ENCODE data around the gene PIP5KL1. TPM values are rescaled to one million over a fixed set of nuclear protein-coding genes. Genes with fewer than 3 reads are reported as not detected.

The PIP5KL1 gene
- total RNA-seq, 3 donors from 2014 or later = 0.58 to 1.9 (median 1.1) TPM

DNA sequence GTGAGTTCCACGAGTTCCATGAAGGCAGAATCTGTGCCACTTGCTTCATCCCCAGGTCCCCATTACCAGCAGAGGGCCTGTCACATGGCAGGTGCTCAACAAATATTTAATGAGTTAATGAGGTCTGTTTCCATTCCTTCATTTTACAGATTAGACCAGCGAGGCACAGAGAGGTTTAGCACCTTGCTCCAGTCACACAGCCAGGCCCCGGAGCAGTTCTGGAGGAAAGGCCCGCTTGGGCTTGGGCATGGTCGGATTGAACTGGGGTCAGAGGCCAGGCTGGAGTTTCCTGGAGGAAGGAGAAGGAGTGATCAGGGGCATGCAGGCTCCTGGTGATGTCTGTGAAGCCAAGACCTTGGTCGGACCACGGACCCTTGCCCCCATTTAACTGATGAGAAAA, 9.8 kb downstream of the PIP5KL1 start:
- intact Hi-C loops (cut with DNase I, micrococcal nuclease) = loop anchor here (5.0 to 10.0 kb wide), 2 partner anchors 326 to 333 kb away; no protein-coding TSS in a partner anchor
- Histone ChIP-seq H3K4me1 (ENCODE audit: low read depth) (peaks cover 26% of the 10 kb centered on the region), H3K4me3 (no peak overlapping the region), H3K9me3 (no peaks in the 10 kb centered on the region), H3K36me3 (ENCODE audit: low read depth) (no peaks in the 10 kb centered on the region)
- ATAC-seq (no peak), DNase-seq (no peak)
- TF ChIP-seq, protein P1, sequence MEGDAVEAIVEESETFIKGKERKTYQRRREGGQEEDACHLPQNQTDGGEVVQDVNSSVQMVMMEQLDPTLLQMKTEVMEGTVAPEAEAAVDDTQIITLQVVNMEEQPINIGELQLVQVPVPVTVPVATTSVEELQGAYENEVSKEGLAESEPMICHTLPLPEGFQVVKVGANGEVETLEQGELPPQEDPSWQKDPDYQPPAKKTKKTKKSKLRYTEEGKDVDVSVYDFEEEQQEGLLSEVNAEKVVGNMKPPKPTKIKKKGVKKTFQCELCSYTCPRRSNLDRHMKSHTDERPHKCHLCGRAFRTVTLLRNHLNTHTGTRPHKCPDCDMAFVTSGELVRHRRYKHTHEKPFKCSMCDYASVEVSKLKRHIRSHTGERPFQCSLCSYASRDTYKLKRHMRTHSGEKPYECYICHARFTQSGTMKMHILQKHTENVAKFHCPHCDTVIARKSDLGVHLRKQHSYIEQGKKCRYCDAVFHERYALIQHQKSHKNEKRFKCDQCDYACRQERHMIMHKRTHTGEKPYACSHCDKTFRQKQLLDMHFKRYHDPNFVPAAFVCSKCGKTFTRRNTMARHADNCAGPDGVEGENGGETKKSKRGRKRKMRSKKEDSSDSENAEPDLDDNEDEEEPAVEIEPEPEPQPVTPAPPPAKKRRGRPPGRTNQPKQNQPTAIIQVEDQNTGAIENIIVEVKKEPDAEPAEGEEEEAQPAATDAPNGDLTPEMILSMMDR (IDR thresholded peaks at IDR 0.05) = no peak

DNA sequence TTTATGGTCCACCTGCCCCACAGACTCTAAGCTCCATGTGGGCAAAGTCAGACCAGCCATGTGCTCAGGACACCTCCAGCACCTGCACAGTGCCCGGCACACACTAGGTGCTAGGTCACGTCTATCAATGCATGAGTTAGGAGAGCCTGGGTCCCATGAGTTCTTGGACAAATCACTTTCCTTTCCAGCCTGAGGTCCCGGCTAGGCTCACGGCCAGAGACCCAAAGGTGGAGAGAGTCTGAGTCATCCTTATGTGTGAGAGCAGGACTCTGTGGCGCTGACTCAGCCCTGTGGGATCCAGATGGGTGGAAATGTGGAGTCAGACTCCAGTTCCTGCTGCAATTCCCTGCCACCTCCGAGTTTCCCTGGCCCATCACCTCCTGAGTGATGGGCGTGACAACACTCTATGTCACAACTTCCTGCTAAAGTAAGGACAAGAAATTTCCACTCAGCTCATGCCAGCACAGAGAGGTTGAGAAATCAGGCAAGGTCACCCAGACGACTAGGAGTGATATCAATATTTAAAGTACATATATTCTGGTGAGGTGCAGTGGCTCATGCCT, 11.2 kb downstream of the PIP5KL1 start:
- H3K4me1 ChIP-seq (ENCODE audit: low read depth) = peaks cover 39% of the 10 kb centered on the region
- intact Hi-C loops (cut with DNase I, micrococcal nuclease) = no loop called here

DNA sequence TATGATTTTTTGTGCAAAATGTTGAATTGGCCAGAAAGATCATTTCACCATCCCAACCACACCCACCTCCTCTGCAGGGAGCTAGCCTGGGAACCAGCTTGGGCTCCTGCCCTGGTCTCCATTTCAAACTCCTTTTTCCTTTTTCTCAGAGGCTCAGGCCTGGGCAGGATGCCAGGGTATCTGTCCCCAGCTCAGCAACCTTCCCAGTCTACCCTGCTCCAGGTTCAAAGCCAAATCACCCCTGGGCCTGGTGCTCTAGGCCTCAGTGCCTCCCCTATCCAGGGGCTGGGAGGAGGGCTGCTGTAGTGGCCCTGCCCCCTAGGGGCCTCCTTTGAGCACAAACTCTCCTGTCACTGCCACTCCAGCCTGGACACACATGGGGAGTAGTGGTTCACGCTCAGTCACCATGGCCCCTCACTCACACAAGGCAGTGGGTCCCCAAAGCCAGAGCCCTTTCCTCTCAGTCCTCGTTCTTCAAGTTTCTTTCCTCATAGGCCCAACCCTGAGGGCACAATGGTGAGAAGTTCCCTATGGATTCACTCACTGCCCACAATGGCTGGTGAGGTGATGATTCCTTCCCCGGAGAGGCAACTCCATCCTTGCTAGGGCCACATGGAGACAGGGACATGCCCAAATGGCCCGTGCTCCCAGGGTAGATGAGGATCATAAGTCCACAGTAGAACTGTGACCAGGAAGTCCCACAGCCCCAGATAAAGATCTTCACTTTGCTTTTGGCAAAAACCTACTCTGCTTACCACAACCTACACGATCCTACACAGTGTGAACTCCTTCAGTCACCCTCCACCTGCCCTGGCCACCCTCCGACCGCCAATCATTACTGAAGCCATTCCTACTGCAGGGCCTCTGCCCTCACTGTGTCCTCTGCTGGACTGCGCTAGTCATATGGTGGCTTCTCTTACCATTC, 12.1 kb downstream of the PIP5KL1 start:
- no peak overlapping the region for H3K4me3 ChIP-seq
- intact Hi-C loops (cut with DNase I, micrococcal nuclease) = no loop called here
- TF ChIP-seq, protein P1 (IDR thresholded peaks at IDR 0.05) = no peak
- H3K9me3 ChIP-seq = no peaks in the 10 kb centered on the region
- DNase-seq = peak in 2 of 3 donors; percentile 50 to 61
- ATAC-seq = no peak
- H3K36me3 ChIP-seq (ENCODE audit: low read depth) = no peaks in the 10 kb centered on the region
- H3K4me1 ChIP-seq (ENCODE audit: low read depth) = peaks cover 45% of the 10 kb centered on the region

More for the DNA sequence above, 11.2 kb downstream of the PIP5KL1 start:
- DNase-seq (peak; percentile 66 to 88 (median 76)), ATAC-seq (peak; percentile 65)
- Histone ChIP-seq H3K36me3 (ENCODE audit: low read depth) (no peaks in the 10 kb centered on the region), H3K9me3 (no peaks in the 10 kb centered on the region), H3K4me3 (no peak overlapping the region)
- TF ChIP-seq, protein P1 (IDR thresholded peaks at IDR 0.05) = no peak

DNA sequence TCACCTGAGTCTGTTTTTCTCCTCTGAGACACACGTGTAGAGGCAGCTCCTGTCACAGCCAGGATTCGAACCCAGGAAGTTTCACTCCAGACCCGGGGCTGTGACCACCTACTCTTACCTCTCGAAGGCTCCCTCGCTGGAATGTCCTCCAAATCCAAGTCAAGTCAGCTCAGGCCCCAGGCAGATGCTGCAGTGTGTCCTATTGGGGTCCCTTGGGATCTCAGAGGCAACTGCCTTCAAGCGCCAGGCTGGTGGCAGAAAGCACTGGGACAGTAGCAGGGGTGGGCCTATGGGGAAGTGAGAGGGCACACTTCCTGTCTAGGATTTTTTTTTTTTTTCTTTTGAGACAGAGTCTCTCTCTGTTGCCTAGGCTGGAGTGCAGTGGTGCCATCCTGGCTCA, 13.0 kb downstream of the PIP5KL1 start:
- TF ChIP-seq, protein P1 (IDR thresholded peaks at IDR 0.05) = no peak
- ATAC-seq = no peak
- intact Hi-C loops (cut with DNase I, micrococcal nuclease) = no loop called here
- H3K36me3 ChIP-seq (ENCODE audit: low read depth) = no peaks in the 10 kb centered on the region
- H3K9me3 ChIP-seq = no peaks in the 10 kb centered on the region
- H3K4me3 ChIP-seq = no peak overlapping the region
- H3K4me1 ChIP-seq (ENCODE audit: low read depth) = peaks cover 47% of the 10 kb centered on the region
- peak in 2 of 3 donors; percentile 54 to 63 for DNase-seq

DNA sequence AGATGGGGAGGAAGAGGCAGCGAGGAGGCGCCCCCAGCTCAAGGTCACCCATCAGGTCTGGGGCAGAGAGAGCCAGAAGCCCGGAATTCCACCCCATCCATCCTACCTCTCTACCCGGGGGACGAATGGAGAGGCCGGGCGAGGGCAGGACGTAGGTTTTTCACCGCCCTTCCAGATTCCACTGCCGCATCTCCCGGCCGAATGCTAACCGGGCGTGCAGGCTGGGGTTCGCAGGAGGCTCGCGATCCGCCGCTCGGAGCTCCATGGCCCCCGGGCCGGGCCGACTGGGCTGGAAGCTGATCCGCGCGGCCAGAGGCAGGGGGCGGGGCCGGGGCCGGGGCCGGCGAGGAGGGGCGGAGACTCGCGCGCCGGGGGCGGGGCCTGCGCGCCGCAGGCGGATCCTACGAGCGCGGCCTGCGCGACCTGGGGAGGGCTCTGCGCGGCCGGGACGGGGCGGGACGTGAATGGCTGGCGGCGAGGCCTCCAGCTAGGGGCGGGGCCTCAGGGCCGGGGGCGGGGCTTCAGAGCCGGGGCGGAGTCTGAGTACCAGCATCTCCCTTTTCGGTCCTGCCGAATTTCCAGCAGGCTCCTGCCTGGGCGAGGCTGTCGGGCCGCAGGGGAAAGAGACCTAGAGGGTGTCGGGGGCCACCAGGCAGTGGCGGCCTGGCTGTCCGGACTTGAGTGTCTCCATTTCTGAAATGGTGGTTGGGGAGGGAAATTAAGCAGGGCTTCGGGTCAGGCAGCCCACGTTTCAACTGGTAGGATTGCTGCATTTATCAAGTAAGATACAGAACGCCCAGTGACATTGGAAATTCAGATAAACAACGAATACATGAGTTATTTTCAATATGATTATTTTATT, 13.6 kb downstream of the PIP5KL1 start, which contains the start of gene ST6GALNAC4:
Gene ST6GALNAC4 (minus strand): TSS at position 322 of the 862 bp plus-strand sequence. CDS start 622 bp downstream, outside the sequence.
- peaks cover 53% of the 10 kb centered on the region for H3K4me1 ChIP-seq (ENCODE audit: low read depth)
- TF ChIP-seq, protein P1 (IDR thresholded peaks at IDR 0.05) = no peak
- ATAC-seq (peak; percentile 79), DNase-seq (peak; percentile 96 to 98 (median 97))
- H3K9me3 ChIP-seq = no peaks in the 10 kb centered on the region
- peak within 1 kb of the TSS; percentile 27 for H3K4me3 ChIP-seq
- intact Hi-C loops (cut with DNase I, micrococcal nuclease) = no loop called here
- H3K36me3 ChIP-seq (ENCODE audit: low read depth) = no peaks in the 10 kb centered on the region

All from mucosa of descending colon (tissue), 3 donors.